ENCODE measurements around the gene RGS6.

The RGS6 gene

DNA sequence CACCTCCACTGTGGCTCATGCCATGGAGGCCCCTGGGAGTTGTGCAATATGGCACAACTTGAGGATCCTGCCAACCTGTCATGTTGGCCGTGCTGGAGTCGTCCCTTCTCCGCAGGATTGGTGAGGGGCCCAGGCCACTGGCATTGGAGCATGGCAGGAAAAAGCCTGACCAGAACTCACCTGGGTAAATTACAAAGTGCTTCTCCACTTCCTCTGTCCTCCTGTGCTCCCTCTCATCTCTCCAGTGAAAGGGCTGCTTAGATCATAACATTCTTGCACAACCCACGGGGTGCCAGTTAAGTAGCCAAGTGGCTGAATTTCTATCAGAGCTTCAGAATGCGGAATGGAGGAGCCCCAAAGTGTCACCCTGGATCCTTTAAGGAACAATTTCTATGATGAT lies 580.7 kb downstream of the RGS6 start:
- no peak for FAIRE-seq

DNA sequence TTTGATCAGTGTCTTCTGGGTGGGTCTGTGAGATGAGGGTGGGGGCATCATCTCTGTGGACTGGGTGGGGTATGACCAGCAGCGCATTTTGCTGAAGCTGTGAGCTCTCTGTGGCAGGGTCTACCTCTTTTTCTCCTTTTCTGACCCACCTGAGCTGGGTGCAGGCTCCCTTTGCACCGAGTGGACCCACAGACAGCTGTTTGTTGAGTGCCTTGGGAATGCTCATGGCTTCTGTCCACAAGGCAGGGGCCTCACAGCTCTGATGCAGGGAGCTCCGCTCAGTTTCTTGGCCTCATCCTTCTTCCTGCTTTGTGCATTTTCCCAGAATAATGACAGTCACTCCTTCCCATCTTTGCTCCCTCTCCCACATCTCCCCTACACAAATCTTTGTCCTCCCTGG lies 581.1 kb downstream of the RGS6 start:
- no peak for FAIRE-seq

DNA sequence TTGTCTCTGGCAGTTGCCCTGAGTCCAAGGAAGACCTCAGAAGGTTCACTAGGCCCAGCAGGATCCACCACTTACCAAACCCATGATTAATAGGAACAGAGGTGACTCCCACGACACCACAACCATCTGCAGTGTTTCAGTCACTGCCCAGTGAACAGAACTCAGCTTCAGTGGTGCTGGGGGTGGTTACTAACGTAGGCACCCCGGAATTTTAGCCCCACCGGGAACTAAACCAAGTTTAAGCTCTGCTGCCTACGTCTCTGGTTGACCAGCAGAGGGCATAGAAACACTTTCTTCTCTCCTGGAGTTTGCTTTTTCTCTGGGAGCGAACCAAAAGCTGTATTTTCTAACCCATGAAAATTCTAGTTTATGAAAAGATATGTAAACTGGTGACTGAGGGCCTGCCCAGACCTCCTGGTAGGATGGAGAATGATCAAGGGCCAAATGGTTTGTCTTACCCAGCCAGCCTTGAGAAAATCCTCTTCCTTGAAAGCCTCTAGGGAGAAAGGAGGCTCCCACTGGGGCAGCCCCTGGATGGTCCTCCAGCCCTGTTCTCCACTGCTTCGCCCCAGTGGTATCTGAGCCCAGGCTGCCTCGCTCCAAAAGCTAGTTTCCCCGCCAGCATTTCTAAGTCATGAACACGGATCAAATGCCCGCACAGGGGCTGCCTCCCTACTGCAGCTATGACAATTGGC lies 581.9 kb downstream of the RGS6 start:
- FAIRE-seq: no peak

DNA sequence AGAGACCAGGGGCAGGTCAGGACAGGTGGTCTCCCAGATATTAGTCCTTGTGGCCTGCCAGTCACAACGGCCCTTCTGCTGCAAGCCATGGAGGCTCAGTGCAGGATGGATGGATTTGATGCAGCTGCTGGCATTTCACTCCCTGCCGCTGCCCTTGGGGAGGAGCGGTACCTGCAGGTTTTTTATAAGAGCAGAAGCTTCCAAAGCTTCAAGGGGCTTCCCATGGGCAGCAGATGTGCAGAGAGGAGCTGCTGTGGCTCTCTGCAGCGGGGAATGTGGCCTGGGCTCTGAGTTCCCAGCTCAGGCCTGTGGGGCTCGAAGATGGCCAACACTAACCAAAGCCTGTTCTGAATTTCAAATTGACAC lies 582.4 kb downstream of the RGS6 start:
- FAIRE-seq: no peak

DNA sequence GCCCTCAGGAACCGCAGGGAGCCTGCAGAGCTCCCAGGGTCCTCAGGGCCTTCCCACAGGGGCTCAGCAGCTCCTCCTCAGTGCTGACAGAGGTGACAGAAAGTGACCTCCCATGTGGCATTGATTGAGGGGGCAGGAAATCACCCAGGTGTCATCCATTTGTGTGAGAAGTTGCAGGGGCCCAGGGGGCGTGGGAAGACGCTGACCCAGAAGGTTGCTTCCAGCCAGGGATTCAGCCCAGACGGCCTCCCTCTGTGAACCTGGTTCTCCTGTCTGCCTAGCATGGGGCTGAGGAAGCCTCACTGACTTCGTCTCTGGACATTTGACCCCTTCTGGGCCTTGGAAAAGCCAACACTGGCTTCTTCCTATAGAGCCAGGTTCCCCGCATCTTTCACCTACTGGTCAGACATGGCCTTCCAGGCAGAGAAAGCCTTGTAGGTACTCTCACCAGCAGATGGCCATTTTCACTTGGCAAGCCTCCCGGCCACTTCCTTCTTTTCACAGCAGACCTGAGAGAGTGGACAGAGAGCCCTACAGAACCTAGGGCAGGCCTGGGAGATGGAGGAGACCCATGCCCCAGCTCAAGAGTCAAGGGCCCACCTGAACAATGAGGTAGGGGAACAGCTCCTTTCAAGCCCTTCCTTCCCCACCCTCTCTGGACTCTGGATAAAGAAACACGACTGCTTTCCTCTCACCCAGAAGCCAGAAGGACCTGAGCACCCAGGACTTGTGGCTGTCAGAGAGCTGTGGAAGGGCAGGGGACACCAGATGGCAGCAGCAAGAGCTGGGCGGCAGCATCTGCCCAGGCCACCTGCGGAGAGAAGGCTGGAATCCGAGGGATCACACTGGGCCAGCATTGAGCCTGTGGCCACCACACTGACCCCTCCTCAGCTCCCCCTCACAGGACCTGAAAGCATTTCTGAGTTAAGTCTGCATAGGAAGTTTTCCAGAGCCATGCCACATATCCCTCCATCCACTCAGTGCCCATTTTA lies 583.8 kb downstream of the RGS6 start:
- FAIRE-seq: no peak

DNA sequence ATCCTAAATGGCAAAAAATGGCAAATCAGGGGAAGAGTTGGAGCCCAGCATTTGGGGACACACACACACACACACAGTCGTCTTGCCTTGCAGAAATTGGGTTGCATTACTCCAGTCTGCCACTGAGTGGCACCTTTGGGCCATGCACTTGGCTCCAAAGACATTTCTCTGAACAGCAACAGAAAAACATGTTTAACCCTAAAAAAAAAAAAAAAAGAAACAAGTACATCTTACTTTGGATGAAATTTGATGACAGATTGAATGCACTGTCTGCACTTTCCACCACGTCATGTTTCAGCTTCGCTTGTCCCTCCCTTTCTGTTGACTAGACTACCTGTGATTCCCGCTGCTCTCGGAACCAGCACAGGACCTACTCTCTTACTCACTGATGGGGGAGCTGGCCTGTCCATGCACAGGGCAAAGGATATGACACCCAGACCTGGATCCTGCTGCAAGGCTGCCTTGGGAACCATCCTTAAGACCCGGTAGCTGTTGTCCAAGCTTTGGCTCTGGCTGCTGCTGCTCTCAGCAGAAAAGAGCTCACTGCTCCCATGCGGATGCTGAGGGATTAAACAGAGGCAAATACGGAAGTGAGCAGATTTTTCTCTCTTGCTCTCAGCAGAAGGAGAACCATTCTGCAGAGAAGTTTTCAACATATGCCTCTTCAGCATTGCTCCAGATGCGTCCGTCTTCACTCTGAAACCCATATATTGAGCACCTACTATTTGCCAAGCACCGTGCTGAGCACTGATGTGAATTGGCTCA lies 584.9 kb downstream of the RGS6 start:
- FAIRE-seq: no peak

DNA sequence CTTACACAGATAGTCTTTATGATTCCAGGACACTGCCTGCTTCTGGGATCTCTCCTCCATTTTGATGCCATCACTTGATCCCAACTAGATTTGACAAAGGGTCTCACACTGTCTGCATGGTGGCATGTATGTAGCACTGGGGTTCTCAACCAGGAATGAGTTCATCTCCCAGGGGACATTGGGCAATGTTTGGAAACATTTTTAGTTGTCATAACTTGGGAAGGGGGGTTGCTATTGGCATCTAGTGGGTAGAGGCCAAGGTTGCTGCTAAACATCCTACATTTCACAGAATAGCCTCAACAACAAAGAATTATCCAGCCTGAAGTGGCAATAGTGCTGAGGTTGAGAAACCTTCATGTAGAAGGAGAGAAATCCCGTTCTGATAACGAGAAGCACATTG lies 585.5 kb downstream of the RGS6 start:
- FAIRE-seq: no peak

DNA sequence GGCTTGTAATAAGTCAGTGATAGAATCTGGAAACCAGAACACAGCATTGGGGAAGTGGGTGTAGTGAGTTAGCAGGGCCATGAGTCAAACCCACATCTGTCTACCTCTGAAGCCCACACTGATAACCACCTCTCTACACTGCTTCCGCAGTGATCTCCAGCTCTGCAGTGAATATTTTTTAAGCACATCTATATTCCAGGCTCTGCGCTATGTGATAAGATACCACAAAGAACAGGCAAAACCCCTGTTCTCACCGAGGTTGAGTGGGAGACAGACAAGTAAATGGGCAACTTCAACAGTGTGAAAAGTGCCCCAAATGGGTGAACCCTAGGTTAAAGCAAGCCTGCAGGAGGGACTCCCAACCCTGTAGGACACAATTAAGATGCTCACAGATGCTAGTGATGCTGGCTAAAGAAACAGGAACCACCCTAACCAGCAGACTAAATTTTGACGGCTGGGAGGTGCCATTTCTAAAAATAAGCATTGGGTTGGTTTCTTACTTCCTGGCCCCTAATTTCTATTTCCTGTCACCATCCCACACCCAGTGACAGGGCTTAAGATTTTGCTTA lies 586.7 kb downstream of the RGS6 start:
- FAIRE-seq: no peak

DNA sequence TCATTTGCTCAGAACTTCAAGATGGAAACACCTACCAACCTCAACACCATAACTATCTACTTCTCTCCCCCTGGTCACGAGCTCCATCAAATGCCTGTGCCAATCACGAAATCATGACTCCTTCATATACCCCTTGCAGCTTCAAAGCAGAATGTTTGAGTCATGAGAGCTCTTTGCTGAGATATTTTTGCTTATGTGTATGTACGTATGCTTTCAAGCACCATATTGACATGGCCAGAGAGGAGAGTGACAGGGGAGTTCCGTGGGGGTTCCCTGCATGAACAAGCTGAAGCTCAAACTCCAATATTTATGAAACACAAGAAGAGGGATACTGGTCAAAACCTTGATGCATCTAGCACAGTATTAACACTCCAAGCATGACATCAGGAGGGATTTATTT lies 587.3 kb downstream of the RGS6 start:
- FAIRE-seq: no peak

DNA sequence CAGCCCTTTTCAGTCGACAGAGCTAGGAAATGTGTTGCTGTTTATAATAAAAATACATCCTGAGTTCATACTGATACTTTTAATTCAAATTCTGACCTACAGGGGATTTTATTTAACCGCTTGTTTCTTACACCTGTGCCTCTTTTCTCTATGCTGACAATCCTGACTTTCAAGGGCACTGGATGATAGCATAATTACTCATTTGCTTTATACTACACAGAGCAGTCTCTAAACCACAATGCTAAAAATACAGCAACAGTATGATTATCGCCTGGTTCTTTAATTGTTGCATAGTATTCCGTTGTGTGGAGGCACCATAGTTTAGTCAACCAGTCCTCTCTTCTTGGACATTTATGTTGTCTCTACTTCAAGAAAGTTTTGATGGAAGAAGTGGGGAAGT lies 588.8 kb downstream of the RGS6 start:
- FAIRE-seq: no peak

DNA sequence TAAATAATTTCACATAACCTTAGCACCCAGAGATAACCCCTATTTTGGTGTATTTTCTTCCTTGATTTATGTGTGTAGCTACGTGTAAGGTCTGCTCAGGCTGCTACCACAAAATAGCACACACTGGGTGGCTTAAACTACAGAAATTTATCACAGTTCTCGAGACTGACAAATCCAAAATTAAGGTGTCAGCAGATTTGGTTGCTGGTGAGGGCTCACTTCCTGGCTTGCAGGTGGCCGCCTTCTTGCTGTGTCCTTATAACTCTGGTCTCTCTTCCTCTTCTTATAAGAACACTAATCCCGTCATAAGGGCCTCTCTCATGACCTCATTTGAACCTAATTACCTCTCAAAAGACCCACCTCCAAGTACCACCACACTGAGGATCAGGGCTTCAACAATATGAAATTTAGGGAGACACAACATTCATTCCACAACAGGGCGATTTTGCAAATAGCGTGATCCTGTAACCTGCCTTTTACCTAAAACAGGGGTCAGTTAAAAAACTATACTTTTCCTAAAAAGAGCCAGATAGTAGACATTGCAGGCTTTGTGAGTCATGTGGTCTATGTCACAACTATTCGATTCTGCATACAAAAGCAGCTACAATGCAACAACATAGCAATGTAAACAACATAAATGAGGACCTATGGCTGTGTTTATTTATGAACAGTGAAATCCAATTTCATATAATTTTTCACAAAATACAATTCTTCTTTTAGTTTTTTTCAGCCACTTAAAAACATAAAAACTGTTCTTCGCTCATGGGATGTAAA lies 589.9 kb downstream of the RGS6 start:
- FAIRE-seq: no peak

DNA sequence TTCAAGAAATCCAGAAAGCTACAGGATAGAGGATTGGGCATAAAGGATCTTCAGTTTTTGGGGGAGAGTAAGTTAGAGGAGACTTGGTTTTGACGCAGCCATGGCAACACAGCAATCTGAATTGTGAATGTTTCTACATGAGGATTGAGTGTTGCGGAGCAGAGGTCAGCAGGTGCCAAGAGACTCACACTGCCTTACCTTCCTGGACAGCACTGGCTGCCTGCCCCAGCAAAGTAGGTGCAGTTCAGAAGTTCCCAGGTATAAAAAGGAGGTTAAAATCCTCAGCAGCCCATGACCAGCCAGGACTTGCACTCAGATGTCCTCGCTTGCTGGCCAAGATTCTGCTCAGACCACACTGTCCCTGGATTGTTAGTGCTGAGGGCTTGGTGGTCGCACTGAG lies 590.6 kb downstream of the RGS6 start:
- no peak for FAIRE-seq

DNA sequence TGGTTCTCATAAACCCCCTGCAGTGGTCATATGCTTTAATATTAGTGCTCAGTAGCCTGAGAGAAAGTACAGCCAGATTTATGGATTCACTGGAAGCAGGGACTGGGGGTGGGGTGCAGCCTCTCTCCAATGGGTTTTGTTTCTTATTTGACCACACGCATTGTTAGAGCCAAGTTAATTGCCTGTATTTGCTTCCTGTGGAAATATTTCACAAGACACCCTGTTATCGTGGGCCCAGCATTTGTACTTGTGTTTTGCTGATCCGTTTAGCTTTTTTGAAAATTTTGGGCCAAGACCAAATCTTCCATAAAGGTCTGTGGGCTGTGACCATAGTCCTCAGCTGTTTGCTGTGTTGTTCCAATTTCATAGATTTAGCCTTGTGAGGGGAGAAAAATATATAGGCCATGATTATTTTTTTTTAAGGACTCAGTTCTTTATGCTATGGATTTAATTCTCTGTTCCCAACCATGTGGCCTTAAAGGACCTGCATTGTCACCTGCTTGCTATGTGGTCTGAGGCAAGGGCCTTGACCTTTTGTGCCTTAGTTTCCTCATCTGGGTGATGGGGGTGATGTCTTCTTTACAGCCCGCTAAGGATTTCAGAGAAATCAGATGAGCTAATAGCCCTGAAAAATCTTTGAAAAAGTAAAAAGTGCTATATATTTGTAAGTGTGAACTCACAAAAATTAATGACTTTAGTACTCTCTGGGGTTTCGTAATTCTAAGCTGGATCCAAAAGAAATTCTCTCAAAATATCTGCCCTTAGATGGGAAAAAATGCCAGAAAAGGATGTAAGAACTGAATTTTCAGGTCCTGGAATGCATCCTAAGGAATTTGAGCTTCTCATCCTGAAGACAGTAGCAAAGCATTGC lies 591.4 kb downstream of the RGS6 start:
- FAIRE-seq: no peak

DNA sequence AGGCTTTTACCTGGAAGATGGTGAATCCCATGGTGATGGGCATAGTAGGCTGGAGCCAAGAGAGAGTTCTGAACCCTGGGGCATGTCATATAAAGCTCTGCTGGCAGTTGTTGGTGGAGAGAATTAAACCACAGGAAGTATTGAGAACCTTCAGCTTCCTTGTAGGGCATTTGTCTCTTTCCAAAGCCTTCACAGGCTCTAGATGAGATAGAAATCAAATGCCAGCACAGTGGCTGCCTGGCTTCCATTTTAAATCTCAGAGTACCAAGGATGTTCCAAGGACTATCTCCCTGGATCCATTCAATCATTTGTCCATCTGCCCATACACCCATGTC lies 592.0 kb downstream of the RGS6 start:
- no peak for FAIRE-seq

DNA sequence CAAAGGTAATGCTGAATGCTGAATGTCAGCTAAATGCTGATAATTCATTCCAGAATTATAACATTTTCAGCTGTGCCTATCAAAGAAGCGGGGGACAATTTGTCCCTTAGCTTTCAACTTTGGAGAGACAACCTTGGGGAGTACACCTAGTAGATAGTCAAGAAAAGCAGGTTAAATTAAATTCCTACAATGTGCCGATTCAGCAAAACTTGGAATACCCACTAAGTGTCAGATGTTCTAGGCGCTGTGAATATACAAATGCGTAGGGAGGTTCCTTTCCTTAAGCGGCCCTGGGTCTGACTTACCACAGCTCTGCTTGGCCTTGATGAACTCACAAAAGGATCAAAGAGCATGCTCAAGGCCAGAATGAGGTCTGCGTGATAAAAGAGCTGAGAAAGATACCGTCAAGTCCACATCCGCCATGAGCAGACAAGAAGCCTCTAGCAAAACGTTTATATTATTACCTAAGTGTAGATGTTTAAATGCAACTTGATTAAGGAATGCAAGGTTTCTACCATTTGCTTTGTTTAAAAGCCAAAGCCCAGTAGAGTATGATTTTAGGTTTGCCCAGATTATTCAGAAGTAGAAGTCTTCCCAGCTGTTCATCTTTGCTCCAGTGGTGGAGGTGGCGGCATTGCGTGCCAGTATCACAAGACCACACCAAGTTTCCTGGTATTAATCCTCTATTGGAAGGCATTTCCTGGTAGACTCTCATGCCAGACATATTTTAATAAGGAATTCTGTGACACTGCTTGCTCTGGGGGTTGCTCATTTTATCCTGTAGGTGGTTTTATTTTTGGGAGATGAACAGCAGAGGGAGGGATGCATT lies 593.1 kb downstream of the RGS6 start:
- FAIRE-seq: no peak

DNA sequence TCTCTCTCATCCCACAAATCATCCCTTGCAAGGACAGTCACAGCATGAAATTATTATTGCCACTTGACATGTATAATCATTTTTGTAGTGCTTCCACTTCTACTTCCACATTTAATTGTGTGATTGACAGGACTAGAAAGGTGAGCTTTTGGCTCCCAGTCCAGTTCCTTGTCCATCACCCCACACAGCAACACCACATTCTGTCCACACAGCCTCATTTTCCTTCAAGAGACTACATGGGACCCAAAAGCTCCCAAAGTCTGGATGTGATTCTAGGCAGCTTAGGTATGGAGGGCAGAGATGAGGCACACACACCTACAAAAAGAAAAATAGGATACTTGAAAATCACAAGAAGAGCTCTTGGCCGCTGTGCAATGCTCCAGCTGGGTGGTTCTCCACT lies 595.4 kb downstream of the RGS6 start:
- FAIRE-seq: no peak

DNA sequence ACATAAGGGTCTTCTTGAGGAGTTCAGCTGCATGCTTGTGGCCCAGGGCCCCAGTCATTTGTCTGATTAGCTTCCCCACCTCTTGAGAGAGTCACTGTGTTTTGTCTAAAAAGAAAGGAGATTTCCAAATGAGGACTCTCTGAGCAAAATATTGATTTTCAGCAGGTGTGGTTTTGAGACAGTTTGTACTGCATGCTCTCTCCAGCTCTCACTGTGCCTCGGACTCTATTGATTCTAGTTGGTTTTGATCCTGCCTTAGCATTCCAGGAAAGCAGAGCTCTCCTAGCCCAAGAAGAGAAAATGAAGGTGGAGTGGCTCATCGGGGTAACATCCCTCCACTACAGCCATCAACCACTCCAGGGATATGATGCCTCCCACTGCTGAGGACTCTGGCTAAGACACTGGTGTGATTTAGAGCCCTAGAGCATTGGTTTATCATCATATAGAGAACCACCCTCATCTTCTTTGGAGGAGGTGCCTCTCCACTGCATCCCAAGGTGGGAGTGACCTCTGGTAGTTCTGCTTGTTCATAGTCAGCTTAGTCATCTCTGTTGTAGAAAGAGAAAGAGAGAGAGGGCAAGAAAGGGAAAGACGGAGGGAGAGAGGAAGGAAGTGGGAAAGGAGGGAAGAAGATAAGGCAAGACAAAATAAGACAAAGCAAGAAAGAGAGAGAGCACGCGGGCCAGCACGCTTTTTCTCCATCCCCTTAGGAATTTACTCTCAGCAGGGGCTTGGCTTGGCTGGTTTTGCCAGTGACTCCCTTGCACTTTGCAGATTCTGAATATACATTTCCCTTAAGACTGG lies 596.0 kb downstream of the RGS6 start:
- FAIRE-seq: no peak

DNA sequence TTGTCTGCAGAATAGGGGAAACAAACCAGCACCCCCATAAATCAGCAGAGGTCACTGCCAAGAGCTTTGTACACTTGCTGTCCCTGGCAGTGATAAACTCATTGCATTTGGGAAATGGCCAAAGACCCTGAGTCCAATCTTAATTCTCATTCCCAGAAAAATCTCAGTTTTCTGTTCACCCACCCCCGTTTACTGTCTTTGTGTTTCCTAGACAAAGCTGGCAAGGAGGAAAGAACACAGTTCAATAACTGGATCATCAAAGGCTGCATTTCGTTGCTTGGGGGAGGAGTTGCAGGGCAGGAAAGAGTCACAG lies 596.6 kb downstream of the RGS6 start:
- no peak for FAIRE-seq

DNA sequence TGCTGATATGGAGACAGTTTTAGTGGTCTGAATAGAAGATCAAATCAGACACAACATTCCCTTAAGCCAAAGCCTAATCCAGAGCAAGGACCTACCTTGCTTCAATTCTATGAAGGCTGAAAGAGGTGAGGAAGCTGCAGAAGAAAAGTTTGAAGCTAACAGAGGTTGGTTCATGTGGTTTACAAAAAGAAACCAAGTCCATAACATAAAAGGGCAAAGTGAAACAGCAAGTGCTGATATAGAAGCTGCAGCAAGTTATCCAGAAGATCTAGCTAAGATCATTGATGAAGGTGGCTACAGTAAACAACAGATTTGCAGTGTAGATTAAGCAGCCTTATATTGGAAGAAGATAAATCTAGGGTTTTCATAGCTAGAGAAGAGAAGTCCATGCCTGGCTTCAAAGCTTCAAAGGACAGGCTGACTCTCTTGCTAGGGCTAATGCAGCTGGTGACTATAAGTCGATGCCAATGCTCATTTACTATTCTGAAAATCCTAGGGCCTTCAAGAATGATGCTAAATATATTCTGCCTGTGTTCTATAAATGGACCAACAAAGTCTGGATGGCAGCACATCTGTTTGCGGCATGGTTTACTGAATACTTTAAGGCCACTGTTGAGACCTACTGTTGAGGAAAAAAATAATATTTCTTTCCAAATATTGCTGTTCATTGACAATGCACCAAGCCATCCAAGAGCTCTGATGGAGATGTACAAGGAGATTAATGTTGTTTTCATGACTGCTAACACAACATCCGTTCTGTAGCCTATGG lies 600.6 kb downstream of the RGS6 start:
- no peak for FAIRE-seq
